ENCODE data around the gene SNX5. TPM values are rescaled to one million over a fixed set of nuclear protein-coding genes. Genes with fewer than 3 reads are reported as not detected.
A peak's percentile ranks its signal among the peaks of the same experiment; 100 is the strongest.

The SNX5 gene
- total and polyA plus RNA-seq, 2 of the 13 experiments (the other 11 are each of a cell fraction or from before 2014, with no cell fraction given) = 664 to 1,040 TPM

DNA sequence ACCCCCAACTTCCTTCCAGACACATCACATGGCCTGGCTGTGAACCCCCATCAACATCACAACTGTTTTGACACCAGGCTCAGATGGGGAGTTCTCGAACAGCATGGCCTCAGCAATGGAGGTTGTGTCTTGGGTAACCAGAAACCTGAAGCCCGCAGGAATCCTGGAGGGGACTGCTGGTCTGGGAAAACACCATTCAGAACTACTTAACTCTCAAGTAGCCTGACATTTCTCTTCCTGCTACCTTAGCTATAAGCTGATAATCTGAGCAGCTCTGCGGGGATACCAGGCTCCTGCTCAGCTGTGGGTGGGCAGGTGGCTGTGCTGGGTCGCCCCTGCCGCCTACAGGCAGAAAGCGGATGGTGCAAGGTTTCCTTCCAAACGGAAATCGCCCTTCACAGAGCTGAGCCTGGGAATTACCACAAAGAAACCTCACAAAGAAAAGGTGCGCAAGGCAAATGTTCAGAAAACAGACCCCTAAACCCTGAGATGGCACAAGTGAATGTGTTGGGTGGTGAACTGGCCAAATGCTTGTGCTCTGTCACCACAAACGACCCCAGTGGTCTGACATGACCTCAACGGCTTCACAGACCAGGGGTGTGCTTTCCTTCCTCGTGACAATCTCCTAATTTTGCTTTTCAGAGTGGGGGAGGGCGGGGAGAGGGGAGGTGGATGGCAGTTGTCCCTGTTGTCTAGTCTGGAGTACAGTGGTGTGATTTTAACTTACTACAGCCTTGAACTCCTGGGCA, 29.5 kb downstream of the SNX5 start (continued):
- TF ChIP-seq ZNF33B (CRISPR knock-in tag; IDR thresholded peaks at IDR 0.05) (0 out of 2 replicates have a peak, but pooled peaks have one; percentile 36), NCOA1 (CRISPR knock-in tag; IDR thresholded peaks at IDR 0.05) (no peak), KMT2A (CRISPR knock-in tag; IDR thresholded peaks at IDR 0.05) (peak; percentile 21; the same call in 1 of the 2 replicates), MLLT10 (CRISPR knock-in tag; IDR thresholded peaks at IDR 0.05) (no peak), FOXO1 (CRISPR knock-in tag; IDR thresholded peaks at IDR 0.05) (0 out of 2 replicates have a peak, but pooled peaks have one; percentile 13), KAT8 (CRISPR knock-in tag; IDR thresholded peaks at IDR 0.05) (no peak), ZNF850 (CRISPR knock-in tag; conservative IDR thresholded peaks at IDR 0.05) (0 out of 2 replicates have a peak, but pooled peaks have one; percentile 58), SIN3B (IDR thresholded peaks at IDR 0.05; ENCODE audit: low read length) (peak; percentile 56; the same call in 1 of the 2 replicates), ZFY (CRISPR knock-in tag; IDR thresholded peaks at IDR 0.05) (no peak), HOXA3 (CRISPR knock-in tag; IDR thresholded peaks at IDR 0.05) (peak; percentile 58; the same call in 1 of the 2 replicates), RARA (CRISPR knock-in tag; IDR thresholded peaks at IDR 0.05) (no peak), ZMYM3 (CRISPR knock-in tag; IDR thresholded peaks at IDR 0.05) (peak; percentile 58; the same call in 1 of the 2 replicates), ZNF382 (CRISPR knock-in tag; IDR thresholded peaks at IDR 0.05; ENCODE audit: borderline replicate concordance) (no peak), NFYC (CRISPR knock-in tag; IDR thresholded peaks at IDR 0.05) (no peak), SAFB2 (CRISPR knock-in tag; IDR thresholded peaks at IDR 0.05; ENCODE audit: borderline replicate concordance, low read depth) (peak; percentile 45; the same call in 1 of the 2 replicates), ARNT2 (CRISPR knock-in tag; IDR thresholded peaks at IDR 0.05; ENCODE audit: low read depth) (0 out of 2 replicates have a peak, but pooled peaks have one; percentile 62), BRD4 (CRISPR knock-in tag; IDR thresholded peaks at IDR 0.05) (no peak; the same call in 1 of the 2 replicates), XRCC5 (optimal IDR thresholded peaks at IDR 0.05; ENCODE audit: low read length) (peak; percentile 99), GZF1 (CRISPR knock-in tag; IDR thresholded peaks at IDR 0.05) (peak; percentile 74; the same call in 1 of the 2 replicates), ZNF619 (CRISPR knock-in tag; IDR thresholded peaks at IDR 0.05) (peak; percentile 54), AGO2 (optimal IDR thresholded peaks at IDR 0.05; ENCODE audit: low read depth, low read length) (peak; percentile 80)
- TF ChIP-seq, protein P1, sequence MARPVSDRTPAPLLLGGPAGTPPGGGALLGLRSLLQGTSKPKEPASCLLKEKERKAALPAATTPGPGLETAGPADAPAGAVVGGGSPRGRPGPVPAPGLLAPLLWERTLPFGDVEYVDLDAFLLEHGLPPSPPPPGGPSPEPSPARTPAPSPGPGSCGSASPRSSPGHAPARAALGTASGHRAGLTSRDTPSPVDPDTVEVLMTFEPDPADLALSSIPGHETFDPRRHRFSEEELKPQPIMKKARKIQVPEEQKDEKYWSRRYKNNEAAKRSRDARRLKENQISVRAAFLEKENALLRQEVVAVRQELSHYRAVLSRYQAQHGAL (CRISPR knock-in tag; IDR thresholded peaks at IDR 0.05; ENCODE audit: not compliant biosample characterization) = no peak
- TF ChIP-seq, protein P2, sequence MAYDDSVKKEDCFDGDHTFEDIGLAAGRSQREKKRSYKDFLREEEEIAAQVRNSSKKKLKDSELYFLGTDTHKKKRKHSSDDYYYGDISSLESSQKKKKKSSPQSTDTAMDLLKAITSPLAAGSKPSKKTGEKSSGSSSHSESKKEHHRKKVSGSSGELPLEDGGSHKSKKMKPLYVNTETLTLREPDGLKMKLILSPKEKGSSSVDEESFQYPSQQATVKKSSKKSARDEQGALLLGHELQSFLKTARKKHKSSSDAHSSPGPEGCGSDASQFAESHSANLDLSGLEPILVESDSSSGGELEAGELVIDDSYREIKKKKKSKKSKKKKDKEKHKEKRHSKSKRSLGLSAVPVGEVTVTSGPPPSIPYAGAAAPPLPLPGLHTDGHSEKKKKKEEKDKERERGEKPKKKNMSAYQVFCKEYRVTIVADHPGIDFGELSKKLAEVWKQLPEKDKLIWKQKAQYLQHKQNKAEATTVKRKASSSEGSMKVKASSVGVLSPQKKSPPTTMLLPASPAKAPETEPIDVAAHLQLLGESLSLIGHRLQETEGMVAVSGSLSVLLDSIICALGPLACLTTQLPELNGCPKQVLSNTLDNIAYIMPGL (CRISPR knock-in tag; IDR thresholded peaks at IDR 0.05; ENCODE audit: borderline replicate concordance in 1 of 2, low read depth in 1 of 2) = peak; percentile 66 to 75; a peak in 3 of 4 replicates
